HepG2 (cell line): ENCODE data around the gene TNNI3K. TPM values are rescaled to one million over a fixed set of nuclear protein-coding genes. Genes with fewer than 3 reads are reported as not detected.

Experiments used
- ATAC-seq: fragments of 200-7000 bp; cut with Tn5 transposase; 3 replicates; pipeline ENCODE4 v1.9.1; 2020; ENCODE audit warnings: mild to moderate bottlenecking, moderate library complexity
- BruUV-seq: library from RNA; stranded (reverse); fragments of 400-500 nt; replicated peaks from 2 replicates; lab custom pipeline; 2021; lab: Mats Ljungman, UMichigan
- CTCF ChIA-PET: fragments of 300-600 bp; formaldehyde crosslinking; extraction: SDS; loops from one replicate; lab custom pipeline; 2021; ENCODE audit warnings: low total read pairs, inconsistent platforms, low intra/inter-chr PET ratio; lab: Yijun Ruan, JAX
- POLR2A ChIA-PET: fragments of 350-600 bp; sonication (Branson Sonifier 250); formaldehyde crosslinking; loops from one replicate; lab custom pipeline; 2020; ENCODE audit warnings: antibody characterized with exemption, inconsistent platforms; lab: Yijun Ruan, JAX
- DNase-seq: peaks from one replicate; pipeline ENCODE4 v3.0.0-alpha.2; 2015; ENCODE audit warnings: low spot score
- FAIRE-seq: peaks from 3 replicates; lab custom pipeline; 2011; peaks lifted over from hg19 to GRCh38; lab: Jason Lieb, UNC
- H2AFZ ChIP-seq: one replicate; pipeline ENCODE4 v1.6.1; 2011; ENCODE audit warnings: low read length, inconsistent platforms
- H3K27ac ChIP-seq: fragments of 300-600 bp; 3 replicates; pipeline ENCODE4 v1.8.0; 2011; ENCODE audit warnings: mixed run types, mild to moderate bottlenecking, mixed read lengths, low read length, inconsistent platforms; ENCODE audit not compliant: insufficient read depth; ENCODE audit errors: extremely low read length
- H3K27me3 ChIP-seq, 2 experiments: fragments of 200-600 bp in 1 of 2; 2 replicates in 1 of 2; 3 replicates in 1 of 2; pipeline versions ENCODE4 v1.6.0 to v1.8.0; 2011; ENCODE audit warnings: low read length in 2 of 2, mild to moderate bottlenecking in 2 of 2, moderate library complexity in 2 of 2, inconsistent platforms in 1 of 2; ENCODE audit not compliant: insufficient read depth in 2 of 2, control insufficient read depth in 1 of 2
- H3K36me3 ChIP-seq, 2 experiments: fragments of 200-600 bp in 1 of 2; replicated peaks in 1 of 2; 2 replicates in 1 of 2; 3 replicates in 1 of 2; pipeline versions ENCODE4 v1.5.1 to v1.8.0; 2011; ENCODE audit warnings: low read length in 2 of 2, inconsistent platforms in 1 of 2; ENCODE audit not compliant: insufficient read depth in 2 of 2, control insufficient read depth in 1 of 2
- H3K4me1 ChIP-seq: 2 replicates; pipeline ENCODE4 v1.5.1; 2012; ENCODE audit warnings: low read length, inconsistent platforms; ENCODE audit not compliant: insufficient read depth
- H3K4me2 ChIP-seq: 2 replicates; pipeline ENCODE4 v1.6.0; 2011; ENCODE audit warnings: low read depth, low read length, inconsistent platforms
- H3K4me3 ChIP-seq, 3 experiments: fragments of 200-600 bp in 1 of 3; sonication (generic), shearing (Covaris generic) in 1 of 3; replicated peaks in 1 of 3; 2 replicates each; pipeline ENCODE4 v1.5.1; 2011 to 2016; ENCODE audit warnings: low read length in 3 of 3, inconsistent platforms in 2 of 3, low read depth in 2 of 3, mild to moderate bottlenecking in 2 of 3, control low read depth in 1 of 3, mixed read lengths in 1 of 3; ENCODE audit not compliant: insufficient read depth in 1 of 3
- H3K79me2 ChIP-seq: one replicate; pipeline ENCODE4 v1.6.1; 2011; ENCODE audit warnings: low read length, inconsistent platforms; ENCODE audit not compliant: insufficient read depth
- H3K9ac ChIP-seq: 2 replicates; pipeline ENCODE4 v1.6.0; 2011; ENCODE audit warnings: mild to moderate bottlenecking, low read depth, low read length, inconsistent platforms; ENCODE audit not compliant: insufficient read depth
- H3K9me3 ChIP-seq: 2 replicates; pipeline ENCODE4 v1.5.1; 2012; ENCODE audit warnings: mild to moderate bottlenecking, low read length
- H4K20me1 ChIP-seq: 2 replicates; pipeline ENCODE4 v1.6.0; 2011; ENCODE audit warnings: inconsistent platforms, mild to moderate bottlenecking, low read length, moderate library complexity; ENCODE audit not compliant: insufficient read depth
- E2F1 ChIP-seq: sonication (generic); formaldehyde crosslinking; IDR thresholded peaks from 2 replicates; pipeline ENCODE4 v1.5.0; 2020; ENCODE audit warnings: missing genetic modification reagents
- FUBP1 ChIP-seq: sonication (generic); formaldehyde crosslinking; IDR thresholded peaks from 2 replicates; pipeline ENCODE4 v1.5.1; 2020; ENCODE audit warnings: missing genetic modification reagents, mild to moderate bottlenecking, borderline replicate concordance
- GFI1 ChIP-seq: sonication (generic); formaldehyde crosslinking; IDR thresholded peaks from 2 replicates; pipeline ENCODE4 v1.5.0; 2020; ENCODE audit warnings: missing genetic modification reagents, mild to moderate bottlenecking, borderline replicate concordance
- LCORL ChIP-seq, 2 experiments: fragments of 450-650 bp in 1 of 2; sonication (generic) in 1 of 2; formaldehyde crosslinking in 1 of 2; IDR thresholded peaks; 2 replicates each; pipeline versions ENCODE4 v1.5.0 to v1.6.1; 2017 to 2020; ENCODE audit warnings: antibody characterized with exemption in 1 of 2, missing genetic modification reagents in 1 of 2
- PLRG1 ChIP-seq: fragments of 450-650 bp; conservative IDR thresholded peaks from 2 replicates; pipeline ENCODE4 v1.6.1; 2016
- SP2 ChIP-seq: sonication (generic); formaldehyde crosslinking; IDR thresholded peaks from 2 replicates; pipeline ENCODE4 v1.5.1; 2020; ENCODE audit warnings: mild to moderate bottlenecking, missing genetic modification reagents
- ZBTB49 ChIP-seq: sonication (generic); formaldehyde crosslinking; IDR thresholded peaks from 2 replicates; pipeline ENCODE4 v1.4.0; 2020; ENCODE audit warnings: missing genetic modification reagents, borderline replicate concordance
- ZFP41 ChIP-seq: sonication (generic); formaldehyde crosslinking; IDR thresholded peaks from 2 replicates; pipeline ENCODE4 v1.4.0; 2020; ENCODE audit warnings: mild to moderate bottlenecking, missing genetic modification reagents, borderline replicate concordance
- ZNF234 ChIP-seq: sonication (generic); formaldehyde crosslinking; conservative IDR thresholded peaks from 2 replicates; pipeline ENCODE4 v1.5.1; 2020; ENCODE audit warnings: mild to moderate bottlenecking, missing genetic modification reagents
- ZNF383 ChIP-seq: sonication (generic); formaldehyde crosslinking; IDR thresholded peaks from 2 replicates; pipeline ENCODE4 v1.4.0; 2020; ENCODE audit warnings: missing genetic modification reagents, mild to moderate bottlenecking, borderline replicate concordance
- WGBS: methylation state at CpG from one replicate; pipeline ENCODE4 v1.1.6; 2017; ENCODE audit warnings: low lambda C conversion rate; 5-methylcytosine and 5-hydroxymethylcytosine counted together
- in situ Hi-C: cut with HindIII; loops from 2 replicates; pipeline ENCODE4 v1.10.0; 2017; ENCODE audit warnings: low pct_unique_long_range_greater_than_20kb; ENCODE audit not compliant: extremely low pct_ligation_motif_present
- intact Hi-C: fragments of 100-400 bp; cut with micrococcal nuclease; formaldehyde crosslinking; loops from one replicate; pipeline ENCODE4 v1.10.0; 2022; ENCODE audit not compliant: unreplicated experiment
- polyA plus RNA-seq, 8 experiments: library from polyadenylated mRNA; depleted of rRNA in 3 of 8; stranded (reverse) in 7 of 8; unstranded in 1 of 8; fragments of >200 nt; fragmentation: Illumina TruSeq in 4 of 8; extraction: Trizol in 4 of 8; gene quantifications; 2 replicates each; pipeline versions ENCODE4 v1.2.1 to v1.2.3, GENCODE V29; 2011 to 2016; ENCODE audit warnings: low read depth in 4 of 8, missing spikeins in 1 of 8, mixed read lengths in 1 of 8; ENCODE audit not compliant: insufficient read depth in 1 of 8
- total RNA-seq, 5 experiments: library from RNA; depleted of rRNA; stranded (reverse); fragments of >200 nt; fragmentation: Illumina TruSeq; extraction: Trizol; gene quantifications; 2 replicates each; pipeline ENCODE4 v1.2.3, GENCODE V29; 2016; ENCODE audit warnings: low read depth in 1 of 5

TNNI3K gene
- total and polyA plus RNA-seq, 2 of the 13 experiments (the other 11 are each of a cell fraction or from before 2014, with no cell fraction given) = 1.1 TPM; not detected in 1

- no peak for TF ChIP-seq ZFP41
- no peak for TF ChIP-seq ZNF234 (CRISPR knock-in tag)
- TF ChIP-seq PLRG1 = no peak
- TF ChIP-seq GFI1 (CRISPR knock-in tag) = no peak
- TF ChIP-seq LCORL (IDR thresholded peaks at IDR 0.05) = no peak
- TF ChIP-seq LCORL (CRISPR knock-in tag; IDR thresholded peaks at IDR 0.05) = no peak
- no peak for TF ChIP-seq FUBP1 (CRISPR knock-in tag)
- TF ChIP-seq ZNF383 (CRISPR knock-in tag) = no peak
- no peak for TF ChIP-seq E2F1 (CRISPR knock-in tag)
- TF ChIP-seq ZBTB49 = no peak
- TF ChIP-seq SP2 = no peak
- Histone ChIP-seq H3K9me3 (no peaks in the 10 kb centered on the region), H2AFZ (no peak overlapping the region), H4K20me1 (no peaks in the 10 kb centered on the region), H3K79me2 (no peaks in the 10 kb centered on the region), H3K27ac (no peak overlapping the region), H3K36me3 (no peaks in the 10 kb centered on the region), H3K4me2 (no peak overlapping the region), H3K4me3 (no peak overlapping the region), H3K4me1 (no peaks in the 10 kb centered on the region), H3K9ac (no peak overlapping the region), H3K27me3 (no peaks in the 10 kb centered on the region)
- 14% methylated on average over 1 of the region's 1 CpG for WGBS
- DNase-seq (no peak), ATAC-seq (no peak), FAIRE-seq (no peak)
- POLR2A ChIA-PET = no interaction called here
- no TSS peak for BruUV-seq
- CTCF ChIA-PET = no interaction called here
- in situ Hi-C loops (no loop called here), intact Hi-C loops (no loop called here)
These were observed 168.4 kb downstream of the TNNI3K start for GRCh38 chr1:74403606-74404005.
